Left kidney (tissue), 2 donors: ENCODE data around the gene ARMC3. TPM values are rescaled to one million over a fixed set of nuclear protein-coding genes. Genes with fewer than 3 reads are reported as not detected.
A peak's percentile ranks its signal among the peaks of the same experiment; 100 is the strongest.

Experiments
- DNase-seq: peaks from one replicate; pipeline ENCODE4 v3.0.0-alpha.2; 2013
- polyA plus RNA-seq: library from polyadenylated mRNA; unstranded; fragments of 120-200 nt; gene quantifications from one replicate; pipeline ENCODE4 v1.2.1, GENCODE V29; 2013; ENCODE audit not compliant: insufficient read length

Gene ARMC3
- polyA plus RNA-seq, 1 donor, result 17.8 TPM

GRCh38 chr10:22990443-22990842 lies 62.6 kb downstream of the ARMC3 start:
- DNase-seq, result no peak

- DNase-seq, result no peak
Measured at GRCh38 chr10:22992075-22992474, 64.2 kb downstream of the ARMC3 start.

GRCh38 chr10:22992621-22993020 lies 64.8 kb downstream of the ARMC3 start:
- DNase-seq, result no peak

- no peak for DNase-seq
Measured at GRCh38 chr10:22993314-22993713, 65.5 kb downstream of the ARMC3 start.

DNA sequence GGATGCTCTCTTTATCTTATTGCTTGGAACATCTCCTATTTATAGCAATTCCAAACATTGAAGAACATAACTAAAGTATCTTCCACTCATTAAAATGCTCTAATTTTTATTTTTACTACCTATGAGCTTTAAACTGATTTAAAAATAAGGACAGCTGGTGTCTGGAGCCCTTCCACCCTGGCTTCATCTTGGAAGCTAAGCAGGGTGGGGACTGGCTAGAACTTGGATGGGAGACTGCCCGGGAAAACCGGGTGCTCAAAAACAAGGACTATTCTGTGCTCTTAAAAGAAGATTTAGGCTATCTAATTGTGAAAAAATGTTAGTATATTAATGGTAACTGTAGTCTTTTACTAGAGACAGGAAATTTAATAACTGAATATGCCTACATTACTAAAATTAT lies 69.2 kb downstream of the ARMC3 start:
- DNase-seq, result no peak

GRCh38 chr10:22998091-22998490 lies 70.2 kb downstream of the ARMC3 start:
- no peak for DNase-seq

DNA sequence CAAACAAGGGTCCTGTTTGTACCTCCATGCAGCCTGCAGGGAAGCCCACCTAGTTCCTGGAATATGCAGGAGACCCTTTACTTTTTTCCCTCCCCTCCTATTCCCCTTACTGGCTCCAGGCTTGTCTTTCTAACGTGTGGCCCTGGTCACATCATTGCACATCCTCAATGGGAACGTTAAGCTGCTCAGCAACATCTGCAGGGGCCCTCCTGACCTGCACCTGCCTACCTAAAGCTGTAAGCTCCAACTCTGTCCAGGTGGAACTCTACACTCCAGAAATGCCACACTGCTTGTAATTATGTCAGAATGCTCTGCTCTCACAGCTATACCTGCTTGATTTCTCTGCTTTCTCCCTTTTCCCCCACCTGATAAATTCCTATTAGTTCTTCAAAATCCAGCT lies 72.1 kb downstream of the ARMC3 start:
- DNase-seq, result no peak

DNA sequence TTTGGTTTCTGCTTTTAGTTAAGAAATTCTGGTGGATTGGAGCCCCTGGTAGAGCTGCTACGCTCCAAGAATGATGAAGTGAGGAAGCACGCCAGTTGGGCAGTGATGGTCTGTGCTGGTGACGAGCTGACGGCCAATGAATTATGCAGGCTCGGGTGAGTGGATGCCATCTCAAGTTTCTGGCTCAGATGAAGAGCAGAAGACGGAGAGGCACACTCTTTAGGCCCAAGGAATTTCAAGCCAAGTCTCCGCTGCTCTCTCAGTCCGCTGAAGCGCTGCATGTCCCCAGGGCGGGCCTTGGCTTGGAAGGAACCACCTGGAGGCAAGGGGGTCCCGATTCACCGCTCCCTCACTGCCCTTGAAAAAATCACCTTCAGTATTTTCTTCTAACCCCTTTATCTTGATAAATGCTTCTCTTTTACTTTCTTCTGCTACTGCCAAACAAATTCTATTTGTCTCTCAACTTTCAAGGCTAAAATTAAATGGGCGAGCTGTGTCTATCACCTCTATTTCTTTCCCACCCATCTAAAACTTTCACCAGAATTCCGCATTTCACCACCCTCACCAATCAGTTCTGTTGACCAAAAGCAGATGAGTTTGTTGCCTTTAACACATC lies 74.2 kb downstream of the ARMC3 start:
- peak; percentile 70 for DNase-seq

GRCh38 chr10:23005150-23005549 lies 77.3 kb downstream of the ARMC3 start:
- no peak for DNase-seq

DNA sequence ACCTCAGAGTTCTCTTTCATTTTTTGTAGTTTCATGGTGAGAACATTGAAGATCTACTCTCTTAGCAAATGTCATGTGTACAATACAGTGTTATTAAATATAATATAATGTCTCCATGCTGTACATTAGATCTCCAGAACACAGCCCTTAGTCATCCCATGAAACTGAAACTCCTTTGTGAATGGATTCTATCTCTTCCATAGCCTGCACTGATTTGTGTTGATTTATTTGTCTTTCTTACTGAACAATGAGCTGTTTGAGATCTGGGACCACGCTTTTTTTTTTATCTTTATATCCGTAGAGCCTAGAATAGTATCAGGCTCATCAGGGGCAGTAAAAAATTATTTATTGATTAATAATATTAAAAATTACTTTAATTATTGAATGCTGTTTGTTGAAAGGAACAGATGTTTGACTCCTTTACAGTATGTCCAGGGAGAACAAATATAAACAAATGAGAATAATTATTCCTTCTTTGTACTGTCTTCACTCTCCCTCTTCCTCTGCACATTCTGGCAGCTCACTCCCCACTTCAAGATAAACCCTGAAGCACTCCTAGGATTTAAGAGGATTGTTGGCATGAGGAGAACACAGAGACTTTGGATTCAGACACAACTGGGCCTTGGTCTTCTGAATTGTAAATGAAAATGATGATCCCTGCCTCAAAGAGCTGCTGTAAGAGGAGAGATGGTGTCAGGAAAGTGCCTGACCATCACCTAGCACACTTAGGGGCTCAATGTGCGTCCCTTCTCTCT lies 85.9 kb downstream of the ARMC3 start:
- DNase-seq, result no peak

DNA sequence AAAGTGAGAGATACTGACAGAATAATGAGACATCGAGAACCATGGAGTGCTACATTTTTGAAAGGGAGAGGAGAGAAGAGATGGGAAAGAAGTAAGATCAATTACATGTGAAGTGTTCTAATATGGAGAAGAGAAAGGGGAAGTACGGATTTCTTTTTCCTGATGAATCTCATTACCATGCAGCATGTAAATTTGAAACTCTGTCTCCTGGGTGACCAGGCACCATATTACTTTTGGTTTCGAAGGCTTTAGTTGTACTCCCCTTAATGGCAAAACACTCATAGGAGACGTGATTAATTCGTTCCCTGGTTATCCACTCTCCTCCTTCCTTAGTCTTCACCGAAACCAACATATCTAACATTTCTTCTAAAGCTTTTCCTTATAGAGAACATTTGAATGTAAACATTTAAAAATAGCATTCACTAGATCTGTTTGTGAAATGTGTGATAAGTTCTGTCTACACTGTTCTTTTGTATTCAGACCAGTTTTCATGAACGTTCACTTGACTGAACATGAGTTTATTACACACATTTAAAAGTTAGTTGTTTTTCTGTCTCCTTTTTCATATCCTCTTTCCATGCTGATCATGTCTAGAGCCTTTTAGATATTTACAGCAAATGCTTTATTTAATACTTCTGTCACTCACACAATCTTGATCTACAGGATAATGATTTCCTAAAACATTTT lies 87.3 kb downstream of the ARMC3 start:
- DNase-seq, result no peak

DNA sequence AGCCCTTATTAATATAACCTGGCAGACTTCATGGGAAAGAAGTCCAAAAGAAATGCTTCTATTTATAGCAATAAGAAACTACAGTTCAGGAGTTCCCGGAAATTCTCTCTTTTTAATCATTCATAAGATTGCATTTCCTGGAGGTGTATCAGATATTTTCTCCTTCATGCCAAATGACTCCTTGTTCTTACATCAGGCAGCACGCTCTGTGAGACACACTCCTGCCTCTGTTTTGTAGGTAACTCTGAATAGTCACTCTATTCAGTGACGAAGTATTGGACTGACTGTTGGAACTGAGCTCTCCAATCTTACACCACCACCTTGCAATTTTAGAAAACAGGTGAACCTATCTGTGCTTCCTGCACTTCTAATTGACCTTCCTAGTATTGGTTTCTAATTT lies 88.8 kb downstream of the ARMC3 start:
- no peak for DNase-seq

- DNase-seq, result no peak
Measured at GRCh38 chr10:23019633-23020032, 91.8 kb downstream of the ARMC3 start.

GRCh38 chr10:23021430-23021829 lies 93.6 kb downstream of the ARMC3 start:
- DNase-seq, result no peak

- no peak for DNase-seq
Measured at GRCh38 chr10:23024002-23024401, 96.1 kb downstream of the ARMC3 start.

DNA sequence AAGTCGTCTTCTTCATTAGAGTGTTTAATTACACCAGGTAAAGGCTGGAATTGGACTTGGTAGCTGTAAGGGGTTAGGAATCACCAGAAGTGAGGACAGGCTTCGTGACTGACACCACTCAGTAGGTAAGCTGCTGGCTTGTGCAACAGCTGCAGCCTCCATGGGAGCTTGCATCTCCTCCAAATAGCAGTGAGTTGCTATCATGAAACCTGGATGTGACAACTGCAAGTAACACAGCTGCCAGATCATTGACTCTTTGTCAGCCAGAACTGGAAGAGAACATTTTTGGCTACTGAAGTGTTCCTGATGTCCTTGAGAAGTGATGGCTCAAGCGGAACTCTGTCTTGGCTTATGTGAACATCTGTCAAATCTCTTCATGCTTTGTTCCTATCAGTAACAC lies 103.5 kb downstream of the ARMC3 start:
- no peak for DNase-seq

DNA sequence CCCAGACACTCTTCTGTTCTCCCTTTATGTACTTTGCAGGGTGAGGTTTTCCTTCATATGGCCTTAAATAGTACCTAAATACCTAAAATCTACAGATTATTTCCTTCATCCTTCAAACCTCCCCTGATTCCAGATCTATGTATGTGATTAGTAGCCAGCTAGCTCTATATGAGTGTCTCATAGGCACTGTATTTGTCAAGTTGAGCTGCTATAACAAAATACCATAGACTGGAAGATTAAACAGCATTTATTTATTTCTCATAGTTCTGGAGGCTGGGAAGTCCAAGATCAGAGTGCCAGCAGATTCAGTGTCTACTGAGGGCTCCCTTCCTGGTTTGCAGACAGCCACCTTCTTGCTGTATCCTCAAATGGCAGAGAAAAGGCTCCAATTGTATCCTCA lies 106.9 kb downstream of the ARMC3 start:
- no peak for DNase-seq

- DNase-seq, result no peak
Measured at GRCh38 chr10:23035569-23035968, 107.7 kb downstream of the ARMC3 start.

DNA sequence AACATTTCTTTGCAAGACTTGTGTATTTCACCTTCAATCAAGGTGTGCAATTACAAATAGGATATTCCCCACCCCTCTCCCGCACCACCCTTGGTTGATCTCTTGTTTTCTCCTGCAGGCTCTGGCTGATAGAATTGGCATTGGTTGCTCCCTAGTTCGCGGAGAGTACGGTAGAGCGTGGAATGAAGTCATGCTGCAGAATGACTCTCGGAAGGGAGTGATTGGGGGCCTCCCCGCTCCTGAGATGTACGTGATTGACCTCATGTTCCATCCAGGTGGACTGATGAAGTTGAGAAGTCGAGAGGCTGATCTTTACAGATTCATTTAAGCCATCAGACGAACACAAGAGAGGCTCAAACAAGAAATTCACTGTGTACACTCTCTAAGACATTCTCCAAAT lies 109.3 kb downstream of the ARMC3 start:
- no peak for DNase-seq

GRCh38 chr10:23037561-23037960 lies 109.7 kb downstream of the ARMC3 start:
- DNase-seq, result no peak

DNA sequence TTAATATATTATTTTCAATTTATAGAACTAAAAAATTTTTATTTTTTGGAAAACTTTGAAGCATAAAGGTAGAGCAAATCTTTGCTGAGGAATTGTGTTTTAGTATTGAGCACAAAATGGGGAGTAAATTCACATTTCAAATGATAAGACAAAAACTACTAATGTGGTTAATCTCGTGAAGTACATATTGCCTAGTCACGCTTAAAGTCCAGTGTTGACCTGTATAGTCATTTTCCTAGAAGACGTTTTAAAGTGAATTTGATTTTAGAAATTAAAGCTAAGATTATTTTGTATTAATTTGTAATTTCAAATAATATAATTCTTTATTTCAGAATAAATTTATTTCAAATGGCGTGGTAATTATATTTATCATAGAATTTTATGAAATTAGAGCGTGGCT lies 110.3 kb downstream of the ARMC3 start:
- DNase-seq, result no peak

- no peak for DNase-seq
Measured at GRCh38 chr10:23040002-23040401, 112.1 kb downstream of the ARMC3 start.

DNA sequence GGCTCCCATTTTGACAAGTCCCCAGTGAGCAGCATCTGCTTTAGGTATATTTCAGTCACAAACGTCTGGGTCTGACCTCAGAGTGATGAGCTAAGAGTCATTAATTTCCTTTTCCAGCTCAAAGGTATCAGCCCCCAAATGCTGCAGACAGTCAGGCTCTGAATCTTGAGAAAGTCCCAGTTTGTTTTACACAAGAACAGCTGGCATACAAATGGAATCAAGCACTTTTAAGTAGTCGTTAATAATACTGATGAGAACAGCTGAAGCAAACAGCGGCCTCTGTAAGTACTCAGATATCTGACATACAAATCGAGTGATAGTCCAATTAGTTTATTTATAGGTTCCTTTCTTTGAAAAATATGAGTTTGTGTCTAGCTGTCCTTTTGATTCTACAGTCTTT lies 118.2 kb downstream of the ARMC3 start:
- DNase-seq, result no peak
